Measurements from ENCODE around the gene LRP1B. TPM values are rescaled to one million over a fixed set of nuclear protein-coding genes. Genes with fewer than 3 reads are reported as not detected.

LRP1B gene
- total and polyA plus RNA-seq, 2 donors (not counting 1 experiment from before 2014, with no cell fraction given) = under 0.01 to 0.01 TPM

- no peaks in the 10 kb centered on the region for H3K9me3 ChIP-seq (ENCODE audit: control insufficient read depth, insufficient read depth, low read depth, low read length)
- no peak for TF ChIP-seq CTCF (conservative IDR thresholded peaks at IDR 0.05 in 1 of 2, IDR thresholded peaks at IDR 0.05 in 1 of 2; ENCODE audit: low read depth in 1 of 2, low read length in 2 of 2)
- TF ChIP-seq EZH2 (IDR thresholded peaks at IDR 0.05; ENCODE audit: low read length, missing control alignments) = no peak
- H3K4me1 ChIP-seq (ENCODE audit: control insufficient read depth, extremely low read depth, insufficient read depth, low read length) = no peaks in the 10 kb centered on the region
- no peak for DNase-seq (ENCODE audit: low read depth in 2 of 2)
- no peaks in the 10 kb centered on the region for H3K79me2 ChIP-seq (ENCODE audit: control insufficient read depth, insufficient read depth, low read length)
- H3K4me3 ChIP-seq (replicated peaks in 1 of 4; ENCODE audit: control extremely low read depth in 1 of 4, insufficient read depth in 1 of 4, low read depth in 3 of 4, low read length in 4 of 4) = no peak overlapping the region
- H3K27ac ChIP-seq (ENCODE audit: insufficient read depth, low read length) = no peak overlapping the region
- H2AFZ ChIP-seq (ENCODE audit: low read length) = no peak overlapping the region
- H4K20me1 ChIP-seq (ENCODE audit: control insufficient read depth, extremely low read depth, insufficient read depth, low read length) = no peaks in the 10 kb centered on the region
- H3K36me3 ChIP-seq (ENCODE audit: control insufficient read depth, insufficient read depth, low read length) = no peaks in the 10 kb centered on the region
- H3K9ac ChIP-seq (ENCODE audit: insufficient read depth, low read length) = no peak overlapping the region
- no peak overlapping the region for H3K4me2 ChIP-seq (ENCODE audit: extremely low read depth, insufficient read depth, low read length)
- H3K27me3 ChIP-seq (ENCODE audit: control insufficient read depth, insufficient read depth, low read length) = no peaks in the 10 kb centered on the region
Measured at GRCh38 chr2:140496714-140497113, 1634.1 kb downstream of the LRP1B start.

GRCh38 chr2:140491876-140492275, 1638.9 kb downstream of the LRP1B start:
- no peaks in the 10 kb centered on the region for H3K79me2 ChIP-seq (ENCODE audit: control insufficient read depth, insufficient read depth, low read length)
- DNase-seq (ENCODE audit: low read depth in 2 of 2) = no peak
- no peak overlapping the region for H3K4me2 ChIP-seq (ENCODE audit: extremely low read depth, insufficient read depth, low read length)
- H3K36me3 ChIP-seq (ENCODE audit: control insufficient read depth, insufficient read depth, low read length) = no peaks in the 10 kb centered on the region
- H2AFZ ChIP-seq (ENCODE audit: low read length) = no peak overlapping the region
- no peaks in the 10 kb centered on the region for H4K20me1 ChIP-seq (ENCODE audit: control insufficient read depth, extremely low read depth, insufficient read depth, low read length)
- no peak overlapping the region for H3K27ac ChIP-seq (ENCODE audit: insufficient read depth, low read length)
- H3K9me3 ChIP-seq (ENCODE audit: control insufficient read depth, insufficient read depth, low read depth, low read length) = no peaks in the 10 kb centered on the region
- H3K4me1 ChIP-seq (ENCODE audit: control insufficient read depth, extremely low read depth, insufficient read depth, low read length) = no peaks in the 10 kb centered on the region
- H3K27me3 ChIP-seq (ENCODE audit: control insufficient read depth, insufficient read depth, low read length) = no peaks in the 10 kb centered on the region
- TF ChIP-seq CTCF (conservative IDR thresholded peaks at IDR 0.05 in 1 of 2, IDR thresholded peaks at IDR 0.05 in 1 of 2; ENCODE audit: low read depth in 1 of 2, low read length in 2 of 2) (no peak), EZH2 (IDR thresholded peaks at IDR 0.05; ENCODE audit: low read length, missing control alignments) (no peak)
- no peak overlapping the region for H3K4me3 ChIP-seq (replicated peaks in 1 of 4; ENCODE audit: control extremely low read depth in 1 of 4, insufficient read depth in 1 of 4, low read depth in 3 of 4, low read length in 4 of 4)
- no peak overlapping the region for H3K9ac ChIP-seq (ENCODE audit: insufficient read depth, low read length)

- no peak for DNase-seq (ENCODE audit: low read depth in 2 of 2)
- TF ChIP-seq EZH2 (IDR thresholded peaks at IDR 0.05; ENCODE audit: low read length, missing control alignments) = no peak
Measured at GRCh38 chr2:140489193-140489592, 1641.6 kb downstream of the LRP1B start.

More at GRCh38 chr2:140489193-140489592, 1641.6 kb downstream of the LRP1B start:
- no peak overlapping the region for H3K27ac ChIP-seq (ENCODE audit: insufficient read depth, low read length)
- H4K20me1 ChIP-seq (ENCODE audit: control insufficient read depth, extremely low read depth, insufficient read depth, low read length) = no peaks in the 10 kb centered on the region
- H2AFZ ChIP-seq (ENCODE audit: low read length) = no peak overlapping the region
- H3K36me3 ChIP-seq (ENCODE audit: control insufficient read depth, insufficient read depth, low read length) = no peaks in the 10 kb centered on the region
- H3K9me3 ChIP-seq (ENCODE audit: control insufficient read depth, insufficient read depth, low read depth, low read length) = no peaks in the 10 kb centered on the region
- no peaks in the 10 kb centered on the region for H3K79me2 ChIP-seq (ENCODE audit: control insufficient read depth, insufficient read depth, low read length)
- no peaks in the 10 kb centered on the region for H3K4me1 ChIP-seq (ENCODE audit: control insufficient read depth, extremely low read depth, insufficient read depth, low read length)
- H3K27me3 ChIP-seq (ENCODE audit: control insufficient read depth, insufficient read depth, low read length) = no peaks in the 10 kb centered on the region
- no peak overlapping the region for H3K9ac ChIP-seq (ENCODE audit: insufficient read depth, low read length)
- no peak overlapping the region for H3K4me3 ChIP-seq (replicated peaks in 1 of 4; ENCODE audit: control extremely low read depth in 1 of 4, insufficient read depth in 1 of 4, low read depth in 3 of 4, low read length in 4 of 4)
- no peak overlapping the region for H3K4me2 ChIP-seq (ENCODE audit: extremely low read depth, insufficient read depth, low read length)

Measured in fibroblast of lung (primary cell).